ENCODE results near the gene CBLN4. TPM values are rescaled to one million over a fixed set of nuclear protein-coding genes. Genes with fewer than 3 reads are reported as not detected.

CBLN4 gene
- total and polyA plus RNA-seq, 2 of the 8 experiments (the other 6 are each of a cell fraction or from before 2014, with no cell fraction given) = 0.03 to 0.13 TPM

GRCh38 chr20:55964790-55965189 lies 40.5 kb downstream of the CBLN4 start (continued):
- TF ChIP-seq, protein P1, sequence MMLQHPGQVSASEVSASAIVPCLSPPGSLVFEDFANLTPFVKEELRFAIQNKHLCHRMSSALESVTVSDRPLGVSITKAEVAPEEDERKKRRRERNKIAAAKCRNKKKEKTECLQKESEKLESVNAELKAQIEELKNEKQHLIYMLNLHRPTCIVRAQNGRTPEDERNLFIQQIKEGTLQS (IDR thresholded peaks at IDR 0.05; ENCODE audit: insufficient read depth, low read depth, low read length) = no peak
- TF ChIP-seq SP1 (IDR thresholded peaks at IDR 0.05; ENCODE audit: low read depth, low read length) (no peak), GTF2F1 (IDR thresholded peaks at IDR 0.05; ENCODE audit: borderline replicate concordance, low read depth, low read length) (no peak), RFX5 (IDR thresholded peaks at IDR 0.05; ENCODE audit: borderline replicate concordance, low read depth, low read length) (no peak), E2F6 (IDR thresholded peaks at IDR 0.05) (no peak)
- TF ChIP-seq, protein P2, sequence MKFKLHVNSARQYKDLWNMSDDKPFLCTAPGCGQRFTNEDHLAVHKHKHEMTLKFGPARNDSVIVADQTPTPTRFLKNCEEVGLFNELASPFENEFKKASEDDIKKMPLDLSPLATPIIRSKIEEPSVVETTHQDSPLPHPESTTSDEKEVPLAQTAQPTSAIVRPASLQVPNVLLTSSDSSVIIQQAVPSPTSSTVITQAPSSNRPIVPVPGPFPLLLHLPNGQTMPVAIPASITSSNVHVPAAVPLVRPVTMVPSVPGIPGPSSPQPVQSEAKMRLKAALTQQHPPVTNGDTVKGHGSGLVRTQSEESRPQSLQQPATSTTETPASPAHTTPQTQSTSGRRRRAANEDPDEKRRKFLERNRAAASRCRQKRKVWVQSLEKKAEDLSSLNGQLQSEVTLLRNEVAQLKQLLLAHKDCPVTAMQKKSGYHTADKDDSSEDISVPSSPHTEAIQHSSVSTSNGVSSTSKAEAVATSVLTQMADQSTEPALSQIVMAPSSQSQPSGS (IDR thresholded peaks at IDR 0.05; ENCODE audit: low read length) = no peak

Measured in H1 (cell line).